ENCODE data around the gene FGF4. TPM values are rescaled to one million over a fixed set of nuclear protein-coding genes. Genes with fewer than 3 reads are reported as not detected.

The FGF4 gene
- total and polyA plus RNA-seq, 10 of the 15 experiments (the other 5 are each of a cell fraction or from before 2014, with no cell fraction given), result not detected

- TF ChIP-seq SMC3 (IDR thresholded peaks at IDR 0.05; ENCODE audit: borderline replicate concordance, low read length), result no peak
- TF ChIP-seq CTCF (IDR thresholded peaks at IDR 0.05 in 2 of 3, conservative IDR thresholded peaks at IDR 0.05 in 1 of 3; ENCODE audit: control insufficient read depth in 2 of 3, extremely low read depth in 1 of 3, insufficient read depth in 1 of 3, low read depth in 3 of 3, low read length in 3 of 3), result no peak
- no peak for TF ChIP-seq SUPT20H (IDR thresholded peaks at IDR 0.05; ENCODE audit: borderline replicate concordance, control insufficient read depth, low read depth, low read length)
- TF ChIP-seq BCL11A (IDR thresholded peaks at IDR 0.05; ENCODE audit: low read depth, low read length), result no peak
- TF ChIP-seq ZNF274 (IDR thresholded peaks at IDR 0.05; ENCODE audit: insufficient read depth, insufficient read length), result no peak
- TF ChIP-seq CBX3 (IDR thresholded peaks at IDR 0.05; ENCODE audit: borderline replicate concordance, low read depth), result no peak
- no peak for TF ChIP-seq TCF7 (IDR thresholded peaks at IDR 0.05; ENCODE audit: borderline replicate concordance)
- no peak for TF ChIP-seq RB1 (IDR thresholded peaks at IDR 0.05; ENCODE audit: borderline replicate concordance)
- no peak for TF ChIP-seq POLR2A (IDR thresholded peaks at IDR 0.05; ENCODE audit: low read depth, low read length)
- TF ChIP-seq LARP7 (IDR thresholded peaks at IDR 0.05), result no peak
- no peak for TF ChIP-seq KAT2A (conservative IDR thresholded peaks at IDR 0.05; ENCODE audit: control insufficient read depth, low read depth, low read length)
- TF ChIP-seq ZNF687 (IDR thresholded peaks at IDR 0.05), result no peak
- no peak for TF ChIP-seq PBX3 (IDR thresholded peaks at IDR 0.05; ENCODE audit: insufficient replicate concordance, low read depth, low read length)
- TF ChIP-seq NBN (IDR thresholded peaks at IDR 0.05), result no peak
- TF ChIP-seq BCL3 (IDR thresholded peaks at IDR 0.05; ENCODE audit: borderline replicate concordance, insufficient read depth, low read depth, low read length, poor library complexity, severe bottlenecking), result no peak
- BruUV-seq (replicated peaks), result no TSS peak
- Histone ChIP-seq H3K4me1 (ENCODE audit: control insufficient read depth, insufficient read depth, low read length) (no peaks in the 10 kb centered on the region), H3K4me3 (no peak overlapping the region), H3K4me2 (ENCODE audit: control insufficient read depth, insufficient read depth) (no peak overlapping the region), H3K79me2 (ENCODE audit: control insufficient read depth, insufficient read depth, low read length) (no peaks in the 10 kb centered on the region), H3K9ac (ENCODE audit: control insufficient read depth, insufficient read depth, low read length) (no peak overlapping the region), H3K27ac (ENCODE audit: control insufficient read depth, insufficient read depth) (no peak overlapping the region), H4K20me1 (ENCODE audit: control insufficient read depth, insufficient read depth) (no peaks in the 10 kb centered on the region), H3K36me3 (ENCODE audit: control insufficient read depth in 2 of 2, insufficient read depth in 2 of 2, low read length in 1 of 2) (no peaks in the 10 kb centered on the region), H2AFZ (ENCODE audit: control insufficient read depth, low read depth, low read length) (no peak overlapping the region), H3K9me3 (replicated peaks; ENCODE audit: control insufficient read depth, insufficient read depth, low read length) (no peaks in the 10 kb centered on the region), H3K27me3 (replicated peaks in 1 of 2; ENCODE audit: control insufficient read depth in 2 of 2, insufficient read depth in 2 of 2, low read length in 1 of 2) (peaks cover 0 to 2% of the 10 kb centered on the region in 2 experiments; a peak in 3 of 4 replicates)
- ChIA-PET POLR2A (no interaction called here), RAD21 (ENCODE audit: unreplicated experiment) (no interaction called here), CTCF (no interaction called here), SMC1A (ENCODE audit: uncharacterized antibody, unreplicated experiment) (no interaction called here)
- DNase-seq (ENCODE audit: low read depth, low spot score) (no peak), ATAC-seq (no peak), FAIRE-seq (no peak)
- WGBS (ENCODE audit: insufficient coverage, insufficient replicate concordance, low lambda C conversion rate, missing lambda C conversion rate), result 25% methylated on average over 7 of the region's 7 CpGs
- intact Hi-C loops (cut with micrococcal nuclease; ENCODE audit: unreplicated experiment), result no loop called here
- in situ Hi-C loops (cut with MboI), result no loop called here
These were observed 30.7 kb downstream of the FGF4 start for GRCh38 chr11:69744435-69744834.

All from GM12878 (cell line).